Activated T-cell treated with anti-CD3 and anti-CD28 coated beads, Interleukin-2, amount 50 U/mL, for 24 hours (primary cell): Measurements from ENCODE around the gene GAPDH.
"Not testable (repeated sequence)": the region's sequence is repeated elsewhere in the genome, so short reads cannot be mapped to it uniquely, and the experiment has no call there.

ENCODE experiments used
- DNase-seq: peaks from one replicate; pipeline ENCODE4 v3.0.0-alpha.2; 2020
- H3K27ac Mint-ChIP-seq: 2 replicates; pipeline ENCODE4 v1.8.0; 2020; ENCODE audit warnings: mild to moderate bottlenecking, mixed read lengths
- H3K27me3 Mint-ChIP-seq: 2 replicates; pipeline ENCODE4 v1.8.0; 2020; ENCODE audit warnings: mixed read lengths
- H3K36me3 Mint-ChIP-seq: 2 replicates; pipeline ENCODE4 v1.8.0; 2020; ENCODE audit warnings: low read depth, mixed read lengths
- H3K4me1 Mint-ChIP-seq: 2 replicates; pipeline ENCODE4 v1.8.0; 2020; ENCODE audit warnings: low read depth, mixed read lengths
- H3K4me3 Mint-ChIP-seq: 2 replicates; pipeline ENCODE4 v1.8.0; 2020; ENCODE audit warnings: mild to moderate bottlenecking, moderate library complexity, mixed read lengths
- H3K9me3 Mint-ChIP-seq: 2 replicates; pipeline ENCODE4 v1.8.0; 2020; ENCODE audit warnings: mixed read lengths

GAPDH gene

GRCh38 chr12:6533923-6534694 is at the start of gene GAPDH:
TSS of gene GAPDH (plus strand) at chr12:6534517. CDS start at chr12:6534833, 316 bp downstream.
- H3K27me3 Mint-ChIP-seq, result no peaks in the 10 kb centered on the region
- peak; percentile 95 for DNase-seq
- peak within 1 kb of the TSS; percentile 99 for H3K27ac Mint-ChIP-seq
- H3K4me3 Mint-ChIP-seq, result peak within 1 kb of the TSS; percentile 92
- peaks cover 95% of the 10 kb centered on the region for H3K36me3 Mint-ChIP-seq
- no peaks in the 10 kb centered on the region for H3K9me3 Mint-ChIP-seq
- H3K4me1 Mint-ChIP-seq, result peaks cover 50% of the 10 kb centered on the region

- H3K27me3 Mint-ChIP-seq, result no peaks in the 10 kb centered on the region
- peaks cover 11% of the 10 kb centered on the region for H3K4me1 Mint-ChIP-seq
- no peak overlapping the region for H3K4me3 Mint-ChIP-seq
- peaks cover 30% of the 10 kb centered on the region for H3K36me3 Mint-ChIP-seq
- no peak for DNase-seq
- no peaks in the 10 kb centered on the region for H3K9me3 Mint-ChIP-seq
- H3K27ac Mint-ChIP-seq, result no peak overlapping the region
Measured at GRCh38 chr12:6488240-6488639, 46.1 kb upstream of the GAPDH start.

- Mint-ChIP-seq H3K9me3 (no peaks in the 10 kb centered on the region), H3K4me3 (no peak overlapping the region), H3K27me3 (no peaks in the 10 kb centered on the region), H3K27ac (no peak overlapping the region), H3K4me1 (peaks cover 13% of the 10 kb centered on the region), H3K36me3 (peaks cover 39% of the 10 kb centered on the region)
- no peak for DNase-seq
Measured at GRCh38 chr12:6489449-6489848, 44.9 kb upstream of the GAPDH start.

- H3K4me1 Mint-ChIP-seq, result peaks cover 25% of the 10 kb centered on the region
- H3K27me3 Mint-ChIP-seq, H3K9me3 Mint-ChIP-seq, H3K27ac Mint-ChIP-seq, DNase-seq, H3K4me3 Mint-ChIP-seq: not testable (repeated sequence)
- H3K36me3 Mint-ChIP-seq, result peaks cover 52% of the 10 kb centered on the region
Measured at GRCh38 chr12:6490673-6491072, 43.6 kb upstream of the GAPDH start.

GRCh38 chr12:6492838-6493496 is 41.4 kb upstream of the GAPDH start, which contains the start of gene MRPL51:
TSS of gene MRPL51 (minus strand) at chr12:6493262. CDS start at chr12:6493136, 126 bp downstream.
- no peaks in the 10 kb centered on the region for H3K9me3 Mint-ChIP-seq
- H3K27me3 Mint-ChIP-seq, result no peaks in the 10 kb centered on the region
- peaks cover 73% of the 10 kb centered on the region for H3K36me3 Mint-ChIP-seq
- H3K4me1 Mint-ChIP-seq, result peaks cover 39% of the 10 kb centered on the region
- peak; percentile 96 for DNase-seq
- peak within 1 kb of the TSS; percentile 100 for H3K27ac Mint-ChIP-seq
- H3K4me3 Mint-ChIP-seq, result peak within 1 kb of the TSS; percentile 98

- H3K4me3 Mint-ChIP-seq, result peak within 1 kb of the TSS; percentile 98
- no peaks in the 10 kb centered on the region for H3K27me3 Mint-ChIP-seq
- H3K4me1 Mint-ChIP-seq, result peaks cover 42% of the 10 kb centered on the region
Measured at GRCh38 chr12:6493497-6494257, 40.6 kb upstream of the GAPDH start, which contains the start of gene NCAPD2. TSS of gene NCAPD2 (plus strand) at chr12:6494102. CDS start at chr12:6495099, 997 bp downstream.

GRCh38 chr12:6494258-6494743 is 40.0 kb upstream of the GAPDH start:
- DNase-seq, result no peak
- Mint-ChIP-seq H3K9me3 (no peaks in the 10 kb centered on the region), H3K4me3 (peak overlapping the region; percentile 98), H3K27ac (peak overlapping the region; percentile 100), H3K4me1 (peaks cover 42% of the 10 kb centered on the region), H3K36me3 (peaks cover 86% of the 10 kb centered on the region), H3K27me3 (no peaks in the 10 kb centered on the region)

More at GRCh38 chr12:6493497-6494257, 40.6 kb upstream of the GAPDH start, which contains the start of gene NCAPD2:
- Mint-ChIP-seq H3K36me3 (peaks cover 80% of the 10 kb centered on the region), H3K9me3 (no peaks in the 10 kb centered on the region), H3K27ac (peak within 1 kb of the TSS; percentile 100)
- DNase-seq, result peak; percentile 93

GRCh38 chr12:6494968-6495367 is 39.3 kb upstream of the GAPDH start:
- Mint-ChIP-seq H3K4me3 (peak overlapping the region; percentile 98), H3K36me3 (peaks cover 93% of the 10 kb centered on the region), H3K27ac (peak overlapping the region; percentile 100), H3K4me1 (peaks cover 42% of the 10 kb centered on the region), H3K9me3 (no peaks in the 10 kb centered on the region), H3K27me3 (no peaks in the 10 kb centered on the region)
- DNase-seq, result no peak

GRCh38 chr12:6497291-6497690 is 37.0 kb upstream of the GAPDH start:
- H3K4me1 Mint-ChIP-seq, result peaks cover 34% of the 10 kb centered on the region
- not testable (repeated sequence) for H3K27me3 Mint-ChIP-seq, H3K9me3 Mint-ChIP-seq, DNase-seq, H3K4me3 Mint-ChIP-seq
- H3K27ac Mint-ChIP-seq, result peak overlapping the region; percentile 48
- H3K36me3 Mint-ChIP-seq, result peaks cover 72% of the 10 kb centered on the region

- DNase-seq, result no peak
- Mint-ChIP-seq H3K9me3 (no peaks in the 10 kb centered on the region), H3K4me3 (no peak overlapping the region), H3K27ac (no peak overlapping the region), H3K36me3 (peaks cover 58% of the 10 kb centered on the region), H3K27me3 (no peaks in the 10 kb centered on the region), H3K4me1 (peaks cover 19% of the 10 kb centered on the region)
Measured at GRCh38 chr12:6500466-6500865, 33.9 kb upstream of the GAPDH start.

- Mint-ChIP-seq H3K9me3 (no peaks in the 10 kb centered on the region), H3K4me1 (no peaks in the 10 kb centered on the region), H3K36me3 (peaks cover 70% of the 10 kb centered on the region), H3K4me3 (no peak overlapping the region), H3K27me3 (no peaks in the 10 kb centered on the region), H3K27ac (no peak overlapping the region)
- no peak for DNase-seq
Measured at GRCh38 chr12:6507102-6507998, 27.0 kb upstream of the GAPDH start.

GRCh38 chr12:6508087-6508486 is 26.2 kb upstream of the GAPDH start:
- peaks cover 76% of the 10 kb centered on the region for H3K36me3 Mint-ChIP-seq
- H3K9me3 Mint-ChIP-seq, result no peaks in the 10 kb centered on the region
- H3K27ac Mint-ChIP-seq, result no peak overlapping the region
- H3K4me3 Mint-ChIP-seq, result no peak overlapping the region
- H3K27me3 Mint-ChIP-seq, result no peaks in the 10 kb centered on the region
- DNase-seq, result no peak
- no peaks in the 10 kb centered on the region for H3K4me1 Mint-ChIP-seq

GRCh38 chr12:6520186-6520585 is 14.1 kb upstream of the GAPDH start:
- Mint-ChIP-seq H3K27ac (peak overlapping the region; percentile 82), H3K36me3 (peaks cover 95% of the 10 kb centered on the region)
- no peak for DNase-seq

More at GRCh38 chr12:6520186-6520585, 14.1 kb upstream of the GAPDH start:
- no peaks in the 10 kb centered on the region for H3K4me1 Mint-ChIP-seq
- H3K27me3 Mint-ChIP-seq, result no peaks in the 10 kb centered on the region
- H3K9me3 Mint-ChIP-seq, result no peaks in the 10 kb centered on the region
- H3K4me3 Mint-ChIP-seq, result no peak overlapping the region
